CD1c-positive myeloid dendritic cell (primary cell): Measurements from ENCODE around the gene CALCOCO1.
"Not testable (repeated sequence)": the region's sequence is repeated elsewhere in the genome, so short reads cannot be mapped to it uniquely, and the experiment has no call there.

Source experiments
- DNase-seq: peaks from one replicate; pipeline ENCODE4 v3.0.0-alpha.2; 2016; ENCODE audit errors: extremely low spot score

Gene CALCOCO1

DNA sequence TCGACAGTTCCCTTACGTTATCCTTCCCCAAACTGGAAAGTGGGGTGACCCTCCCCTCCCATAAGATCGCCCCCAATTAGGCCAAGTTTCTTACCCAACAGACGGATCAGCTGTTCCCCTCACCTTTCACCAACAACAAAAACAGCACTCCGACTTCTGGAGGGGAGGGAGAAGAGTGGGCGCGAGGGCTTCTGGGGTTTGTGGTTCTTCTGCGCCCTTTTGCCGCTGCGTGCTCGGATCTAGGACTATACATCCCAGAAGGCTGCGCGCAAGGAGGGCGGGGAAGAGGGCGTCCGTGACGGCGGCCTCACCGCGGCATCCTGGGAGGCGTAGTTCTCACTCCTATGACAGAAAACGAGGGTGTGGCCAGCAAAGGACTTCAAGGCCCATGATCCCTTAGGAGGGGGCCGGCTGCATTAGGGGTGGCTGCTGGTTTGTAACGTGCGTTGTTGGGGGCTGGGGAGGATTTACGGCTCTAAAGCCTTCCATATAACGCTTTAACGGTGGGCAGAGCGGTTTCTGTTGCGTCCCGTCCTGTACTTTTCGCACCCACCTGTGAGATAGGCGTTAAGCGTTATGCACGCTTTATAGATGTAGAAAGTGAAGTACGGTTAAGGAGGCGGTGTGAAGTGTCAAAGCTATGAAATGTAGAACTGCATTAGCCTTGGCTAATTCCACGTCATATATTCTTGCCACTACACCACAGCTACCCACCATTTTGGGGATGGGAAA lies at the start of gene CALCOCO1:
CALCOCO1 (minus strand) TSS at position 143 of the 732 bp plus-strand sequence. CDS start 2,210 bp downstream, outside the sequence.
- peak; percentile 98 for DNase-seq

DNA sequence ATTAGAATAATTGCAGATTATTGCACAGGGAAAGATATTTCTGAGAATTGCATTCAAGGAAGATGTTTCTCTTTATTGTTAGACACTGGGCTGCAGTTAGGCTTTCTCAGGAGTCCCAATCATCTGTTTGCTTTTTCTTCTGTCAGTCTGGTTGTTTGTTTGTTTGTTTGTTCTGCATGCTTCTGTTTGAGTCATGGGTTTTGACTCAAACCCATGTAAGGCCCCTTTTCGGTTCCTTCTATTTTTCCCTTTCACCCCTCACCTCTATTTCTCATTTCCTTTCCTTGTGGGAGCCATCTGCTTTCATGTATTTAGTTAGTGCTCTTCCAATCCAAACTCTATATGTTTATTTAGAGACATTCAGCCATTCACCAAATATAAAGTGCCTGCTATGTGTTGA lies 49.6 kb upstream of the CALCOCO1 start:
- DNase-seq, result no peak

- DNase-seq, result no peak
Observed at GRCh38 chr12:53775478-53776145, 48.4 kb upstream of the CALCOCO1 start.

GRCh38 chr12:53770281-53770680 lies 43.0 kb upstream of the CALCOCO1 start:
- no peak for DNase-seq

- DNase-seq, result no peak
Observed at GRCh38 chr12:53768976-53769375, 41.7 kb upstream of the CALCOCO1 start.

- no peak for DNase-seq
Observed at GRCh38 chr12:53766881-53767280, 39.6 kb upstream of the CALCOCO1 start.

- no peak for DNase-seq
Observed at GRCh38 chr12:53765891-53766290, 38.6 kb upstream of the CALCOCO1 start.

- no peak for DNase-seq
Observed at GRCh38 chr12:53764615-53765014, 37.4 kb upstream of the CALCOCO1 start.

DNA sequence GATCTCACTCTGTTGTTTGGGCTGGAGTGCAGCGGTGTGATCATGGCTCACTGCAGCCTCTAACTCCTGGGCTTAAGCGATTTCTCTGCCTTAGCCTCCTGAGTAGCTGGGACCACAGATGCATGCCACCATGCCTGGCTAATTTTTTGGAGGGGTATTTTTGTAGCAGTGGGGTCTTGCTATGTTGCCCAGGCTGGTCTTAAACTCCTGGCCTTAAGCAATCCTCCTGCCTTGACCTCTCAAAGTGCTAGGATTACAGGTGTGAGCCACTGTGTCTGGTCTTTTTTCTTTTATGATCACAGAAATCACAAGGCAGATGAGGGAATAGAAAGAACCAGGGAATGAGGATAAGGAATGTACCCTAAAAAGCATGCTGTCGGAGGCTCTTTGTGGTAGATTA lies 35.5 kb upstream of the CALCOCO1 start:
- not testable (repeated sequence) for DNase-seq

DNA sequence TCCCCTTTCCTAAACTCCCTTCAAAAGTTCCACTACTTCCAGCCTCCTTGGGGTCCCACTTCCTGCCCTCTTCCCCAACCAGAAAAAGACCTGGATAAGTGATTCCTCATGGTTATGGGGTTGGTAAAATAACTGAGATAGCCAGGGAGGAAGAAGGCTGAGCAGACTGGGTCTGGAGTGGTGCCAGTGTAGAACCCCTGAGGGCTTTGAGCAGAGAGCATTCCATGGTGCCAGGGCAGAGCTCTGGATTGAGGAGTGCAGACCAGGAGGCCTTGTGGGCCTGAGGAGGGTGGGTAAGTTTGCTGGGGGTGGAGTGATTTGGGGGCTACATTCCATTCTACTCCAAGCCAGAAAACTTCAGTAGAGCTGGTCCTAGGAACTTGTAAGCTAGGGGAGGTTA lies 34.1 kb upstream of the CALCOCO1 start:
- no peak for DNase-seq

DNA sequence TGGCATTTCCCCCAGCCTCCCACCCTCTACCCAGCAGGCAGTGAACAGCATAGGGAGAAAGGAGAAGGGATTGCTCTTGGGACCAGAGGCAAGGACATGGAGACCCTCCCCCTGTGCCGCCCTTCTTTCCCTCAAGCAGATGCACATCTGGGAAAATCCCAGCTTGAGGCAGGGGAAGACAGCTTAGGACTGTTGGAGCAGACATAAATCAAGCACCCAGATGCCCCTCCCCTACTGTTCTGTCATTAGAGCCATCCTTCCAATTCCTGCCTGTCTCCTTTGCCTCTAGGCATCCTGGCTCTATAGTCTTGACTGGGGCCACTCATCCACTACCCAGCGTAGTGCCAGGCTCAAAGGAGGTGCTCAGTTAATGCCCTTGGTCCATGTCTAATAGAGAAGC lies 32.0 kb upstream of the CALCOCO1 start:
- no peak for DNase-seq

- no peak for DNase-seq
Observed at GRCh38 chr12:53758730-53759103, 31.5 kb upstream of the CALCOCO1 start.

- peak; percentile 15 for DNase-seq
Observed at GRCh38 chr12:53758081-53758729, 31.0 kb upstream of the CALCOCO1 start.

- DNase-seq, result peak; percentile 85
Observed at GRCh38 chr12:53757101-53757770, 30.0 kb upstream of the CALCOCO1 start.

DNA sequence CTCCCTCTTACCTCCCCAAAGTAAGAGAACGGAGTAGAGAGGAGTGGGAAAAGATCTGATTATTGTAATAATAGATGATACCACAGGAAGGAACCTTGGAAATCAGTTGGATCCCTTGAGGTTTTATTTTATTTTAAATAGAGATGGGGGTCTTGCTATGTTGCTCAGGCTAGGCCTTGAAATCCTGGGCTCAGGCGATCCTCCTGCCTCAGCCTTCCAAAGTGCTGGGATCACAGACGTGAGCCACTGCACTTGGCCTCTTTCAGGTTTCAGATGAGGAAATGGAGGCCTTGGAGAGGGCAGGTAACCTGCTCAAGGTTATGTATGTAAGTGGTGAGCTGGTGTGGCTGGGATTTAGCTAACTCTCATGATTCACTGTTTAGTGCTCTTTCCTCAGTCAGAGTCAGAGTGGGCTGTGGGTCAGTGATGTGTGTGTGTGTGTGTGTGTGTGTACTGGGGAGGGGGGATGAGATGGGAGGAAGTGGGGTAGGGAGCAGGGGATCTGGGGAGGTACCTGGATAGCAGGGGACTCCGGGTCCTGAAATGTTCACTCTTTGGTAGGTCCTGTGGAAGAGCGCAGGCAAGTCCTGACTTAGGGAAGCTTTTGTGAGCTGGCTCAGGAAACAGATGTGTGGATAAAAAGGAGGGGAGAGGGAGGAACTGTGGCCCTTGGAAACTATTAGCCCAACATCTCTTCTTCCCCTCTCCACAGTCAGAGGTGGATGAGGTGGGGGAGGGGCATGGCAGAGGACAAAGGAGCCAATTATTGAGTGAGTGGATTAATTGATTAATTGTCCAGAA lies 29.2 kb upstream of the CALCOCO1 start:
- no peak for DNase-seq

DNA sequence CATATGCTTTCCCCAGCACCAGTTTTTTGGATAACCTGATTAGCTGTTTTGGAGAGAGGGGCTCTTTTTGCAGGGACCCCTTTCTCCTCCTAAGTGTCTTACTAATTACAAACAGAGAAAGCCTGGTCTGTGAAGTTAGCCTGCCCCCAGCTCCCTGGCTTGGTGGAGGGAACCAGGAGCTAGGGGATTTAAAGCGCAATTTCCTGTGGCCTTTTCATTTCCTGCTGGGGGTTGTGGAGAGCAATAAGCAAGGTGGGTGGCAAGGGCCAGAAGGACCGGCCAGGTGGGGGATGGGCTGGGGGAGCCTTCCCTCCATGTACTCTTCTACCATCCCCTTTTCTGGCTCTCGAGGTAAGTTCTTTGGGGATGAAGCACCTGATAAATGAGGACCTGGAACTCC lies 28.6 kb upstream of the CALCOCO1 start:
- DNase-seq, result no peak

GRCh38 chr12:53755451-53755891 lies 28.2 kb upstream of the CALCOCO1 start:
- DNase-seq, result no peak

GRCh38 chr12:53754633-53755264 lies 27.5 kb upstream of the CALCOCO1 start:
- DNase-seq, result no peak

DNA sequence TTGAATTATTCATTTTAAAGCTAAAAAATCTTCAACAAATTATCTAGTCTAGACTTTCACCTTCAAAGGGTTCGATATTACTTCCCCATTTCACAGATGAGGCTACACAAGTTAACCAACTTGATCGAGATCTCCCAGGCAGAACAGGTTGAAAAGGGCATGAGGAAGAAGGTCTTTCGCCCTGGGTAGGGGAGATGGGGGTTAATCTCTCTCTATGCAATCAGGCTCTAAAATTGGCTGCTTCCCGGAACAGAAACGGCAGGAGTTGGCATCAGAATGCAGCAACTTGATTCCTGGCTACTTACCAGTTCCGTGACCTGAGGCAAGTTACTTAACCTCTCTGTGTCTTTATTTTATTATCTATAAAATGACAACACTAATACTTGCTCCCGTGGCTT lies 26.9 kb upstream of the CALCOCO1 start:
- DNase-seq, result no peak

GRCh38 chr12:53752621-53753020 lies 25.4 kb upstream of the CALCOCO1 start:
- no peak for DNase-seq

- no peak for DNase-seq
Observed at GRCh38 chr12:53752192-53752601, 24.9 kb upstream of the CALCOCO1 start.
